RWPE2 (cell line): Measurements from ENCODE around the gene HECW1.

Experiments used
- ATAC-seq: fragments of 200-7000 bp; cut with Tn5 transposase; 3 replicates; pipeline ENCODE4 v1.9.1; 2021; ENCODE audit warnings: low read depth
- DNase-seq: peaks from one replicate; pipeline ENCODE4 v3.0.0-alpha.2; 2020; ENCODE audit warnings: low spot score
- H3K27ac ChIP-seq: fragments of 450-650 bp; 2 replicates; pipeline ENCODE4 v1.5.1; 2017; ENCODE audit warnings: mild to moderate bottlenecking; ENCODE audit not compliant: poor library complexity, severe bottlenecking
- H3K27me3 ChIP-seq: fragments of 250-450 bp; sonication (Bioruptor Pico); 2 replicates; pipeline ENCODE4 v1.5.1; 2021; ENCODE audit warnings: mild to moderate bottlenecking, moderate library complexity; ENCODE audit not compliant: insufficient read depth, poor library complexity, severe bottlenecking
- H3K36me3 ChIP-seq: fragments of 250-450 bp; sonication (Bioruptor Pico); 2 replicates; pipeline ENCODE4 v1.5.1; 2020; ENCODE audit warnings: low read depth, mild to moderate bottlenecking, moderate library complexity
- H3K4me1 ChIP-seq: fragments of 250-450 bp; sonication (Bioruptor Pico); 2 replicates; pipeline ENCODE4 v1.5.1; 2021; ENCODE audit warnings: mild to moderate bottlenecking, moderate library complexity; ENCODE audit not compliant: insufficient read depth, poor library complexity, severe bottlenecking
- H3K4me3 ChIP-seq: fragments of 250-450 bp; sonication (Bioruptor Pico); 2 replicates; pipeline ENCODE4 v1.5.1; 2021; ENCODE audit warnings: mild to moderate bottlenecking, moderate library complexity; ENCODE audit not compliant: severe bottlenecking
- H3K9me3 ChIP-seq: fragments of 250-450 bp; sonication (Bioruptor Pico); 2 replicates; pipeline ENCODE4 v1.5.1; 2021; ENCODE audit warnings: mild to moderate bottlenecking, moderate library complexity; ENCODE audit not compliant: severe bottlenecking
- TF ChIP-seq, protein P1 (sequence below): fragments of 450-650 bp; IDR thresholded peaks from one replicate; pipeline ENCODE4 v1.5.1; 2017; ENCODE audit warnings: mild to moderate bottlenecking, moderate library complexity; ENCODE audit not compliant: poor library complexity, severe bottlenecking

Gene HECW1

DNA sequence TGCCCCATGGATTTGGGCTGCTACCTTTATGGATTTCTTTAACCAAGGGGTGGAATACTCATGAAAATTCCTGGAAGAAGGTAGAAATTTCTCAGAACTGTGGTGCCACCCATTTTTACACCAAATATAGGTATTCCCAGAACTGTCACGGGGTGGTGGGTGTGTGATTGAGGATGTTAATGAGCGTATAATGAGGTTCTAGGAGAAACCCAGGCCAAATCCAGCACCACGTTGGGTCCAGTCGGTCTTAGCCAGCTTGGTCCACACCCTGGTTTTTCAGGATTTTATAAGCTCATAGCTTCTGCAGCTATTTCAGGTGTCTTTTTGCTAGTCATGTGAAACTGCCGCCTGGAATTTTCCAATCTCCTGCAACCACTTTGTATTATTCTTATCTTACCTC, 83.3 kb downstream of the HECW1 start:
- no peaks in the 10 kb centered on the region for H3K9me3 ChIP-seq
- H3K27me3 ChIP-seq, result no peaks in the 10 kb centered on the region
- H3K4me3 ChIP-seq, result no peak overlapping the region
- no peaks in the 10 kb centered on the region for H3K36me3 ChIP-seq
- TF ChIP-seq, protein P1, sequence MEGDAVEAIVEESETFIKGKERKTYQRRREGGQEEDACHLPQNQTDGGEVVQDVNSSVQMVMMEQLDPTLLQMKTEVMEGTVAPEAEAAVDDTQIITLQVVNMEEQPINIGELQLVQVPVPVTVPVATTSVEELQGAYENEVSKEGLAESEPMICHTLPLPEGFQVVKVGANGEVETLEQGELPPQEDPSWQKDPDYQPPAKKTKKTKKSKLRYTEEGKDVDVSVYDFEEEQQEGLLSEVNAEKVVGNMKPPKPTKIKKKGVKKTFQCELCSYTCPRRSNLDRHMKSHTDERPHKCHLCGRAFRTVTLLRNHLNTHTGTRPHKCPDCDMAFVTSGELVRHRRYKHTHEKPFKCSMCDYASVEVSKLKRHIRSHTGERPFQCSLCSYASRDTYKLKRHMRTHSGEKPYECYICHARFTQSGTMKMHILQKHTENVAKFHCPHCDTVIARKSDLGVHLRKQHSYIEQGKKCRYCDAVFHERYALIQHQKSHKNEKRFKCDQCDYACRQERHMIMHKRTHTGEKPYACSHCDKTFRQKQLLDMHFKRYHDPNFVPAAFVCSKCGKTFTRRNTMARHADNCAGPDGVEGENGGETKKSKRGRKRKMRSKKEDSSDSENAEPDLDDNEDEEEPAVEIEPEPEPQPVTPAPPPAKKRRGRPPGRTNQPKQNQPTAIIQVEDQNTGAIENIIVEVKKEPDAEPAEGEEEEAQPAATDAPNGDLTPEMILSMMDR, result no peak
- DNase-seq, result no peak
- peaks cover 13% of the 10 kb centered on the region for H3K4me1 ChIP-seq
- H3K27ac ChIP-seq, result no peak overlapping the region
- no peak for ATAC-seq

DNA sequence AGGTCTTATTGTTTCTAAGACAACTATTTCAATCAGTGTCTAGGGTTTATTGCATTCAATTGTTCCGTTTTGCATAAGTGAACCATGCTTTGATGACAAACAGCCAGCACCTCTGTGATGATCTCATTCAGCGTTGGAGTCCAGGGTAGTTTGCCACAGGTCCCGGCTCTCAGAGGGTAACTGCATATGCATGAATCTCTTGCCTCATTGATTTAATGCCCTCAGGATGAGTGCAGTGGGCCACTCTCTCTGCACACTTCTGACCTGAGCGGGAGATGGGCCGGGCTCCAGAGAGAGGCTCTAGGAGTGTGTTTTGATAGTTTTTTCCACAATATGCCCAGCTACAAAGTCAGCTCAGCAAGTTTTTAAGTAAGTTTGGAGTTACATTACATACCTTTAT, 83.9 kb downstream of the HECW1 start:
- no peaks in the 10 kb centered on the region for H3K36me3 ChIP-seq
- TF ChIP-seq, protein P1, result no peak
- DNase-seq, result no peak
- no peak overlapping the region for H3K4me3 ChIP-seq
- H3K4me1 ChIP-seq, result peaks cover 13% of the 10 kb centered on the region
- H3K9me3 ChIP-seq, result no peaks in the 10 kb centered on the region
- H3K27ac ChIP-seq, result no peak overlapping the region
- no peaks in the 10 kb centered on the region for H3K27me3 ChIP-seq
- no peak for ATAC-seq

DNA sequence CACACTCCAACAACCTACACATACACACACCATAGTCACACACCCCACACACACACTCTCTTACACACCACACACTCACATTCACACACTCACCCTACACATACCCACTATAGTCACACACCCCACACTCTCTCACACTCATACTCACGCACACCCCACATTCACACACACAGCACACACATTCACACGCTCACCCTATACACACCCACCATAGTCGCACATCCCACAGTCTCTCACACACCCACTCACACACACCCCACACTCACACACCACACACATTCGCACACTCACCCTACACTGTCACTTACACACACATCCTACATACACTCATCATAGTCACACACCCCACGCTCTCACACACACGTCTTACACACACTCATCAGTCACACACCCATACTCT, 85.6 kb downstream of the HECW1 start:
- H3K27ac ChIP-seq, result no peak overlapping the region
- TF ChIP-seq, protein P1, result no peak

DNA sequence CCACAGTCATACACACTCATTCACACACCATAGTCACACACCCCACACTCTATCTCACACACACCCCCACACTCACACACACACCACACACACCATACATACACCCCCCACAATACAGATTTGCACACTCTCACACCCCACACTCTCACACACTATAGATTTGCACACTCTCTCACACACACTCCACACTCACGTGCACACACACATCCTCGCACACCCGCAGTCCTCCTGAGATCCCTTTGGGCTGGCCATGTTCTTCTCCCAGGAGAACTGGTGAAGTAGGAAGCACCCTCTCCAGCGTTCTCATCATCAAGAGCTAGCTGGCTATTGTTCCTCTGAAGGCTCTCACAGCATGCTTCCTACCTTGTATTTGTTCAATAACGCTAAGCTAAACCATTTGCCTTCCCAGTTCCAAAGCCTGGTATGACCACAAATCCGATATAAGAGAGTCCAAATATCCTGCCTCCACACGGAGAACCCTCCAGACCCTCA, 86.2 kb downstream of the HECW1 start:
- Histone ChIP-seq H3K27ac (peak overlapping the region; percentile 25), H3K36me3 (no peaks in the 10 kb centered on the region), H3K4me3 (no peak overlapping the region), H3K9me3 (no peaks in the 10 kb centered on the region), H3K27me3 (no peaks in the 10 kb centered on the region), H3K4me1 (peaks cover 13% of the 10 kb centered on the region)
- TF ChIP-seq, protein P1, result no peak
- ATAC-seq (no peak), DNase-seq (no peak)

More for the DNA sequence above, 85.6 kb downstream of the HECW1 start:
- DNase-seq (no peak), ATAC-seq (no peak)
- Histone ChIP-seq H3K4me1 (peaks cover 13% of the 10 kb centered on the region), H3K36me3 (no peaks in the 10 kb centered on the region), H3K9me3 (no peaks in the 10 kb centered on the region), H3K4me3 (no peak overlapping the region), H3K27me3 (no peaks in the 10 kb centered on the region)

DNA sequence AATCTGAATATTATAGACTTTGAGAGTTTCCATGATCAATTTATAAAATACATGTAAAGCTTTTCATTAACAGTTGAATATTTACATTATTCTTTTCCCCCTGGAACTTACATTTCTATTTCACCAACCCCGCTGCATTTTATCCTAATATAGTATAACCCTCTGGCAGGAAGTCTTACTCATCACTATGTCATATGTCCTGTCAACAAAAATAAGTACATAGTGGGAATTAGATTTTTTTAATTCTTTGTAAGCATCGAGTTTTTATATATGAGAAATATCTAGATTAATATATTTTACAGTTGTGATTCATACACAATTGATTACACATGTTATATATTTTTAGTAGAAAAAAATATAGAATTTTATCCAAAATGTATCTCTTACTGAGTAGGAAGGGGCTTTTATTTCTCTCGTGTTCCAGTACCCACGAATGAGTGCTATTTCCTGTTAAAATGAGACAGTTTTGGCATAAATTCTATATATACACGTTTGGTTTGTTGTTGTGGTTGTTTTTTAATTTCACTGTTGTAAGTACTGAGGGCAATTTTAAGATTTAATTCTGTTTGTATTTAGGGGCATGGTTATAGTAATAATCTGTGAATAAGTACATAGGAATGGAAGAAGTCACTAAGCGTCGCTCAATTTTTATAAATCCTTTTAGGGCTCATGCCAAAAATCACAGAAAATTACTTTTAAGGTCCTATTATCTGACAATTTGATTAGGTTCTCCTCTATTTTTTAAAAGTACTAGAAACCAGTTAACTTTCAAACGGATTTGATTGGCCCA, 87.1 kb downstream of the HECW1 start:
- no peak overlapping the region for H3K4me3 ChIP-seq
- no peaks in the 10 kb centered on the region for H3K9me3 ChIP-seq
- peaks cover 13% of the 10 kb centered on the region for H3K4me1 ChIP-seq
- H3K36me3 ChIP-seq, result no peaks in the 10 kb centered on the region
- DNase-seq, result no peak
- TF ChIP-seq, protein P1, result no peak
- H3K27ac ChIP-seq, result peak overlapping the region; percentile 25
- ATAC-seq, result peak; percentile 86
- H3K27me3 ChIP-seq, result no peaks in the 10 kb centered on the region
